ENCODE measurements around the gene SLC6A3. TPM values are rescaled to one million over a fixed set of nuclear protein-coding genes. Genes with fewer than 3 reads are reported as not detected.

The SLC6A3 gene
- total RNA-seq, 4 donors from 2014 or later, result 0.07 to 0.15 TPM; not detected in 2

- DNase-seq, result no peak
- H3K36me3 ChIP-seq, result no peaks in the 10 kb centered on the region
- TF ChIP-seq CTCF (IDR thresholded peaks at IDR 0.05) (no peak), POLR2A (IDR thresholded peaks at IDR 0.05) (no peak)
- H3K27ac ChIP-seq, result no peak overlapping the region
- intact Hi-C loops (cut with DNase I; ENCODE audit: low total_unique reads), result no loop called here
- H3K4me1 ChIP-seq, result no peaks in the 10 kb centered on the region
- H3K27me3 ChIP-seq, result no peaks in the 10 kb centered on the region
- H3K4me3 ChIP-seq, result no peak overlapping the region
- no peaks in the 10 kb centered on the region for H3K9me3 ChIP-seq
Measured at GRCh38 chr5:1436036-1436435, 9.2 kb downstream of the SLC6A3 start.

- Histone ChIP-seq H3K4me1 (no peaks in the 10 kb centered on the region), H3K36me3 (no peaks in the 10 kb centered on the region), H3K27ac (no peak overlapping the region), H3K27me3 (no peaks in the 10 kb centered on the region), H3K9me3 (no peaks in the 10 kb centered on the region), H3K4me3 (no peak overlapping the region)
- DNase-seq, result no peak
- intact Hi-C loops (cut with DNase I; ENCODE audit: low total_unique reads), result no loop called here
- TF ChIP-seq POLR2A (IDR thresholded peaks at IDR 0.05) (no peak), CTCF (IDR thresholded peaks at IDR 0.05) (no peak)
Measured at GRCh38 chr5:1435369-1435768, 9.9 kb downstream of the SLC6A3 start.

- TF ChIP-seq POLR2A (IDR thresholded peaks at IDR 0.05) (no peak), CTCF (IDR thresholded peaks at IDR 0.05) (no peak)
- Histone ChIP-seq H3K9me3 (peaks cover 4 to 6% of the 10 kb centered on the region in 2 donors), H3K4me3 (no peak overlapping the region), H3K27ac (no peak overlapping the region), H3K36me3 (no peaks in the 10 kb centered on the region), H3K27me3 (no peaks in the 10 kb centered on the region), H3K4me1 (no peaks in the 10 kb centered on the region)
- DNase-seq, result no peak
- intact Hi-C loops (cut with DNase I; ENCODE audit: low total_unique reads), result no loop called here
Measured at GRCh38 chr5:1432296-1432695, 12.9 kb downstream of the SLC6A3 start.

GRCh38 chr5:1431896-1432295, 13.3 kb downstream of the SLC6A3 start:
- Histone ChIP-seq H3K27me3 (no peaks in the 10 kb centered on the region), H3K4me3 (no peak overlapping the region), H3K27ac (no peak overlapping the region), H3K4me1 (no peaks in the 10 kb centered on the region), H3K9me3 (peaks cover 4 to 6% of the 10 kb centered on the region in 2 donors), H3K36me3 (no peaks in the 10 kb centered on the region)
- no peak for DNase-seq
- TF ChIP-seq POLR2A (IDR thresholded peaks at IDR 0.05) (no peak), CTCF (IDR thresholded peaks at IDR 0.05) (no peak)
- intact Hi-C loops (cut with DNase I; ENCODE audit: low total_unique reads), result no loop called here

- H3K4me3 ChIP-seq, result no peak overlapping the region
Measured at GRCh38 chr5:1431021-1431811, 14.0 kb downstream of the SLC6A3 start.

More at GRCh38 chr5:1431021-1431811, 14.0 kb downstream of the SLC6A3 start:
- Histone ChIP-seq H3K36me3 (no peaks in the 10 kb centered on the region), H3K4me1 (no peaks in the 10 kb centered on the region), H3K27me3 (no peaks in the 10 kb centered on the region), H3K27ac (no peak overlapping the region), H3K9me3 (peaks cover 4 to 6% of the 10 kb centered on the region in 2 donors)
- TF ChIP-seq CTCF (IDR thresholded peaks at IDR 0.05) (no peak), POLR2A (IDR thresholded peaks at IDR 0.05) (no peak)
- no peak for DNase-seq
- intact Hi-C loops (cut with DNase I; ENCODE audit: low total_unique reads), result no loop called here

Measured in uterus (tissue), 4 donors.